ENCODE measurements around the gene TAF1C.

TAF1C gene, protein sequence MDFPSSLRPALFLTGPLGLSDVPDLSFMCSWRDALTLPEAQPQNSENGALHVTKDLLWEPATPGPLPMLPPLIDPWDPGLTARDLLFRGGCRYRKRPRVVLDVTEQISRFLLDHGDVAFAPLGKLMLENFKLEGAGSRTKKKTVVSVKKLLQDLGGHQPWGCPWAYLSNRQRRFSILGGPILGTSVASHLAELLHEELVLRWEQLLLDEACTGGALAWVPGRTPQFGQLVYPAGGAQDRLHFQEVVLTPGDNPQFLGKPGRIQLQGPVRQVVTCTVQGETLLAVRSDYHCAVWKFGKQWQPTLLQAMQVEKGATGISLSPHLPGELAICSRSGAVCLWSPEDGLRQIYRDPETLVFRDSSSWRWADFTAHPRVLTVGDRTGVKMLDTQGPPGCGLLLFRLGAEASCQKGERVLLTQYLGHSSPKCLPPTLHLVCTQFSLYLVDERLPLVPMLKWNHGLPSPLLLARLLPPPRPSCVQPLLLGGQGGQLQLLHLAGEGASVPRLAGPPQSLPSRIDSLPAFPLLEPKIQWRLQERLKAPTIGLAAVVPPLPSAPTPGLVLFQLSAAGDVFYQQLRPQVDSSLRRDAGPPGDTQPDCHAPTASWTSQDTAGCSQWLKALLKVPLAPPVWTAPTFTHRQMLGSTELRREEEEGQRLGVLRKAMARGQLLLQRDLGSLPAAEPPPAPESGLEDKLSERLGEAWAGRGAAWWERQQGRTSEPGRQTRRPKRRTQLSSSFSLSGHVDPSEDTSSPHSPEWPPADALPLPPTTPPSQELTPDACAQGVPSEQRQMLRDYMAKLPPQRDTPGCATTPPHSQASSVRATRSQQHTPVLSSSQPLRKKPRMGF

DNA sequence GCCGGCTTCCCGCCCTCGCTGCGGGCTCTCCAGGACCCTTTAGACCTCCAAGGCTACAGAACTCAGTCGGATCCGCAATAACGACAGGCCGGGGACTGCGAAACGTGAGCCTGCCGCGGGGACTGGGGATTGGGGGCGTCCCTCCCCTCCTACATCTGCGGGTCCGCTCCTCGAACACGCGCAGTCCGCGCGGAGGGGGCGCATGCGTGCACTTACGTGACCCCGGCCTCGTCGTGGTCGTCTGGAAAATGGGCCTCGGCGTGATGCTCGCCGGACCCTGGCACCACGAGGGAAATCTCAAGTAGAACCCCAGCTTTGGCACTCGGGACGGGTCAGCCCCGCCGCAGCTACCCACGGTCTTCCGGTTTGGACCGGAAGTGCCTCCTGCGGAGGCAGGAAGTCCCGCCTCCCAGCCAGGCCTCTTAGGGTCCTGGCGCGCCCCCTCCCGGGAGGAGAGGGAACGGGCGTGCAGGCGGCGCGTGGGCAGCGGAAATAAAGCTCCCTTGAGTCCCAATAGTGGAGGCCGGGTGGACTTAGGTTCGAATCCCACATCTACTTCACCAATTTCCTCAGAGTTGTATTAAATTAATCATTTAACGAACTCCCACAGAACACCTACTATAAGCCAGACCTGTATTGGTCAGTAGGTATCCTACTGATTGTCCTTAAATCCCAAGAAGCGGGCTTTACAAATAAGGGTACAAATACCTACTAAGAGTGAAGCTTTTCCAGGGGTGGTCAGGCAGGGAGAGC, at the start of gene TAF1C:
Gene TAF1C, minus strand, starts transcription at position 373 of the 753 bp plus-strand sequence. CDS start 2,069 bp downstream, outside the sequence.
- peak within 1 kb of the TSS; percentile 93 for H3K4me3 ChIP-seq (ENCODE audit: low read length)
- TF ChIP-seq, protein P1, sequence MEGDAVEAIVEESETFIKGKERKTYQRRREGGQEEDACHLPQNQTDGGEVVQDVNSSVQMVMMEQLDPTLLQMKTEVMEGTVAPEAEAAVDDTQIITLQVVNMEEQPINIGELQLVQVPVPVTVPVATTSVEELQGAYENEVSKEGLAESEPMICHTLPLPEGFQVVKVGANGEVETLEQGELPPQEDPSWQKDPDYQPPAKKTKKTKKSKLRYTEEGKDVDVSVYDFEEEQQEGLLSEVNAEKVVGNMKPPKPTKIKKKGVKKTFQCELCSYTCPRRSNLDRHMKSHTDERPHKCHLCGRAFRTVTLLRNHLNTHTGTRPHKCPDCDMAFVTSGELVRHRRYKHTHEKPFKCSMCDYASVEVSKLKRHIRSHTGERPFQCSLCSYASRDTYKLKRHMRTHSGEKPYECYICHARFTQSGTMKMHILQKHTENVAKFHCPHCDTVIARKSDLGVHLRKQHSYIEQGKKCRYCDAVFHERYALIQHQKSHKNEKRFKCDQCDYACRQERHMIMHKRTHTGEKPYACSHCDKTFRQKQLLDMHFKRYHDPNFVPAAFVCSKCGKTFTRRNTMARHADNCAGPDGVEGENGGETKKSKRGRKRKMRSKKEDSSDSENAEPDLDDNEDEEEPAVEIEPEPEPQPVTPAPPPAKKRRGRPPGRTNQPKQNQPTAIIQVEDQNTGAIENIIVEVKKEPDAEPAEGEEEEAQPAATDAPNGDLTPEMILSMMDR (IDR thresholded peaks at IDR 0.05; ENCODE audit: insufficient read depth, low read depth, low read length, missing control alignments) = peak; percentile 94
- peak; percentile 95 for DNase-seq (ENCODE audit: low read depth)

DNA sequence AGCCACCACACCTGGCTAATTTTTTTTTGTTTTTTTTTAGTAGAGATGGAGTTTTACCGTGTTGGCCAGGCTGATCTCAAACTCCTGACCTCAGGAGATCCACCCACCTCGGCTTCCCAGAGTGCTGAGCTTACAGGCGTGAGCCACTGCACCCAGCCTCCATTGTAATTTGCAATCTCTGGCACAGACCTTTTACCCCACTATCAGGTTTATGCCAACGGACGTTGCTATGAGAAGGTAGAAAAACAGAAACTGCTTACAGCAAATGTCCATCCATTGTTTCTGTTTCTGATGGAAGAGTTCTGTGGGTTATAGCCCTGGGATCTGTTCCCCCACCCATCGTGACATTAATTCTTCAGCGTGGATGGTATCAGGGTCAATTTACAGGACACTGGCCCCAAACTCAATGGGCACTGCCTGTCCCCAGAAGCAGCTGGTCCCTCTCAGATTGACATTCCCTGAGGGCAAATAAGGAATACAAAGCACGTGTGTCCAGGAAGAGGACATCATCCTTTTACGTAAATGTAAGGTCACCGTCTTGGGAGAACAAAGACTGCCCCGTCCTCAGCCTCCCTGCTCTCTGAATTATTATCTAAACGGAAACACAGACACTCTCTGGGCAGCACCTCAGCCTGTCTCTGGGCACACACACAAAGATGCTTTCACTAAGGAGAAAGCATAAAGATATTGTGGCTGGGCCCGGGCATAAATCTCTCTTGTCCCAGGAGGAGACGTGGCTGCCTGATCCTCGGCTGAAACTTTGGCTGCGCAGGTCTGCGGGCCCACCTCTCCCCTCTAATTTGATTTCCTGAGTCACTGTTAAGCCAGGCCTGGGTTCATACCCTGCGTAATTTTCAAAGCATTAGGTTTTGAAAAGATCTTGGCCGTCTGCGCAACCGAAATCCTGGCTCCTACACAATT, 47.7 kb upstream of the TAF1C start:
- TF ChIP-seq, protein P1 (IDR thresholded peaks at IDR 0.05; ENCODE audit: insufficient read depth, low read depth, low read length, missing control alignments) = no peak
- no peak for DNase-seq (ENCODE audit: low read depth)
- H3K4me3 ChIP-seq (ENCODE audit: low read length) = no peak overlapping the region

DNA sequence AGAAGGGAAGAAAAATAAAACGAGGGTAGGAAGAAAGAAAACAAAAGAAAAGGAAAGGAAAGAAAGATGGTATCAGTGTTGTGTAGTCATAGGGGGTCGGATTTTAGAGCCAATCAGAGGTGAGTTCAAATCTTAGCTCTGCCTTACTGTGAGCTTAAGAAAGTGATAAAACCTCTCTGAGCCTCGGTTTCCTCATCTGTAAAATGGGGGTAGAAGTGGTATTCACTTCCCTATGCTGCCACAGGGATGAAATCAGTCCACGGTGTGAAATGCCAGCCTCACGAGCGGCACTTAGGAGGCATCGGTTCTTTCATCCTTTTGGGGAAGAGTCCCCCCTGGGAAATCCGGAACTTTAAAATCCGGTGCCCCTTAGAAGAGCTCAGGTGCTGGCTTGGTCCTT, 46.9 kb upstream of the TAF1C start:
- no peak for DNase-seq (ENCODE audit: low read depth)
- TF ChIP-seq, protein P1 (IDR thresholded peaks at IDR 0.05; ENCODE audit: insufficient read depth, low read depth, low read length, missing control alignments) = no peak
- no peak overlapping the region for H3K4me3 ChIP-seq (ENCODE audit: low read length)

DNA sequence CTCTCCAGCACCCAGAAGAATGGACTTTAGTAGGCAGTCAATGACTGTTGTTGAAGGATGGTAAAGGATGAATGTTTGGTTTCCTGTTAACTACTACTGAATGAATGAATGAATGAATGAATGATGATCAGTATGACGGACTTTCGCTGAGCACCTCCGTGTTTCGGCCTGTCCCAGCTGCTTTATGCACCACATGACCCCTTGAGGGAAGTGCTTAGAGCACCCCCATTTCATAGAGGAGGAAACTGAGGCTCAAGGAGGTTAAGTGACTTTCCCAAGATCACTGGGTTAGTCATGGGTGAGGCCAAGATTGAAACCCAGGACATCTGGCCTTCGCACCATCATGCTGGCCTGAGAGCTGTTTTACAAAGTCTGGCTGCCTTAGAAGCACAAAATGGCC, 46.1 kb upstream of the TAF1C start:
- no peak overlapping the region for H3K4me3 ChIP-seq (ENCODE audit: low read length)
- TF ChIP-seq, protein P1 (IDR thresholded peaks at IDR 0.05; ENCODE audit: insufficient read depth, low read depth, low read length, missing control alignments) = no peak
- DNase-seq (ENCODE audit: low read depth) = no peak

DNA sequence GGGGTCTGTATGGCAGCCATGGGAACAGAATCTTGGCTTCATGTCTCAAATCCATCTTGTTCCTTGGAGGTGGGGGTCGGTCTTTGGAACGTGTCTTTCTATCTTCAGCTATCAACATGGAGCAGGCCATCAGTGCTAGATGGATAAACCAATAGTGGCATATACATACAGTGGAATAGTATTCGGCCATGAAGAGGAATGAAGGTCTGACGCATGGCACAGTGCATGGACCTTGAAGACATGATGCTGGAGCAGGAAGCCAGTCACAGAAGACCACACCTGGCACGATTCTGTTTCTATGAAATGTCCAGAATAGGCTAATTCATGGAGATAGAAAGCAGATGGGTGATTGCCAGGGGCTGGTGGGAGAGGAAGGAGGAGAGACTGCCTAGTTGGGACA, 45.2 kb upstream of the TAF1C start:
- no peak for DNase-seq (ENCODE audit: low read depth)
- TF ChIP-seq, protein P1 (IDR thresholded peaks at IDR 0.05; ENCODE audit: insufficient read depth, low read depth, low read length, missing control alignments) = no peak
- no peak overlapping the region for H3K4me3 ChIP-seq (ENCODE audit: low read length)

DNA sequence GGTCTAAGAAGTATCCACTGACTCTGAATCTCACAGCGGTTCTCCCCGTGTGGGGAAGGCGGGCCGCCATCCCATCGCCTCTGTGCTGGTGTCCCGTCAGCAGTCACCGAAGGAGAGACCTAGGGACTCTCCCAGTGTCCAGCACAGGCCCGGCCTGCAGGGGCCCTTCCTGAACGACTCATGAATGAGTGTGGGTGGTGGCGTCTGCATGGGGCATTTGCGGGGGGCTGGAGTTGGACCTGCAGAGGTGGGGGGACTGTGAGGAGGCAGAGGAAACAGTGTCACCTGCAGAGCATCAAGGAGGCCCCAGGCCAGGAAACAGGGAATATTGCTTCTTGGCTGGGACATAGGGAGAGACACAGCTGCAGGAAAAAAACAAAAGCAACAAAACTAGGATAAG, 42.6 kb upstream of the TAF1C start:
- no peak for DNase-seq (ENCODE audit: low read depth)
- H3K4me3 ChIP-seq (ENCODE audit: low read length) = no peak overlapping the region
- TF ChIP-seq, protein P1 (IDR thresholded peaks at IDR 0.05; ENCODE audit: insufficient read depth, low read depth, low read length, missing control alignments) = no peak

Measured in epithelial cell of esophagus (primary cell).